A673 (cell line): ENCODE data around the gene KIAA0825.

ENCODE experiments used
- CTCF ChIP-seq: fragments of 300-800, 200-600 bp; sonication (generic); conservative IDR thresholded peaks from 2 replicates; pipeline ENCODE4 v1.5.1; 2017; ENCODE audit warnings: low read depth, mild to moderate bottlenecking, antibody characterized with exemption, low read length, moderate library complexity, mixed read lengths
- EZH2 ChIP-seq: fragments of 200-600 bp; sonication (generic); IDR thresholded peaks from 2 replicates; pipeline ENCODE4 v1.6.1; 2017; ENCODE audit warnings: borderline replicate concordance, low read depth, mild to moderate bottlenecking, mixed read lengths, antibody characterized with exemption, low read length; ENCODE audit not compliant: poor library complexity, severe bottlenecking

- TF ChIP-seq CTCF (no peak), EZH2 (no peak)
Observed at GRCh38 chr5:94623877-94624276, 5.5 kb upstream of the KIAA0825 start.
